Transverse colon (tissue), 3 donors: ENCODE measurements around the gene HNRNPR.

Experiments
- CTCF ChIP-seq, 5 experiments: fragments of 200-600 bp in 3 of 5; fragments of 450-650 bp in 2 of 5; sonication (generic) in 3 of 5; IDR thresholded peaks; 1 replicate in 2 of 5; 2 replicates in 3 of 5; pipeline ENCODE4 v1.5.1; 2016 to 2017; ENCODE audit warnings: antibody characterized with exemption in 5 of 5, inconsistent platforms in 3 of 5, mild to moderate bottlenecking in 2 of 5, moderate library complexity in 1 of 5
- POLR2A ChIP-seq: fragments of 450-650 bp; IDR thresholded peaks from one replicate; pipeline ENCODE4 v1.6.1; 2016; ENCODE audit warnings: antibody characterized with exemption, mild to moderate bottlenecking, moderate library complexity

- TF ChIP-seq CTCF (IDR thresholded peaks at IDR 0.05) (no peak), POLR2A (no peak)
These were observed 57.7 kb downstream of the HNRNPR start for GRCh38 chr1:23286401-23286800.
